Endothelial cell of umbilical vein (primary cell): ENCODE results near the gene COX10. TPM values are rescaled to one million over a fixed set of nuclear protein-coding genes. Genes with fewer than 3 reads are reported as not detected.

Experiments used
- BruUV-seq: library from RNA; stranded (reverse); fragments of 400-500 nt; replicated peaks from 2 replicates; lab custom pipeline; 2021; lab: Mats Ljungman, UMichigan
- CTCF ChIA-PET: fragments of 300-600, 350-600 bp; sonication (Branson Sonifier 250); formaldehyde crosslinking; loops from one replicate; lab custom pipeline; 2021; ENCODE audit warnings: antibody characterized with exemption, inconsistent platforms; lab: Charles Lee
- POLR2A ChIA-PET: fragments of 300-600, 350-600 bp; sonication (Branson Sonifier 250); formaldehyde crosslinking; loops from one replicate; lab custom pipeline; 2021; ENCODE audit warnings: antibody characterized with exemption, inconsistent platforms; lab: Charles Lee
- DNase-seq: peaks from one replicate; pipeline ENCODE4 v3.0.0-alpha.2; 2011; ENCODE audit warnings: low read depth, low spot score
- FAIRE-seq: peaks from 2 replicates; lab custom pipeline; 2011; peaks lifted over from hg19 to GRCh38; lab: Jason Lieb, UNC
- H2AFZ ChIP-seq: 2 replicates; pipeline ENCODE4 v1.6.0; 2012; ENCODE audit warnings: low read depth, low read length, control low read depth, inconsistent platforms
- H3K27ac ChIP-seq: 2 replicates; pipeline ENCODE4 v1.5.1; 2011; ENCODE audit warnings: low read depth, mild to moderate bottlenecking, control low read depth, low read length, moderate library complexity; ENCODE audit not compliant: insufficient read depth
- H3K27me3 ChIP-seq, 2 experiments: 2 replicates each; pipeline versions ENCODE4 v1.6.0 to v1.6.1; 2011; ENCODE audit warnings: low read length in 2 of 2, mixed read lengths in 1 of 2; ENCODE audit not compliant: control insufficient read depth in 2 of 2, insufficient read depth in 2 of 2
- H3K36me3 ChIP-seq, 2 experiments: 2 replicates in 1 of 2; 3 replicates in 1 of 2; pipeline ENCODE4 v1.5.1; 2011; ENCODE audit warnings: low read length in 2 of 2, mild to moderate bottlenecking in 1 of 2, moderate library complexity in 1 of 2; ENCODE audit not compliant: control insufficient read depth in 2 of 2, insufficient read depth in 2 of 2; ENCODE audit errors: extremely low read depth in 1 of 2
- H3K4me1 ChIP-seq: 3 replicates; pipeline ENCODE4 v1.5.1; 2011; ENCODE audit warnings: mild to moderate bottlenecking, low read length; ENCODE audit not compliant: control insufficient read depth, insufficient read depth; ENCODE audit errors: extremely low read depth
- H3K4me2 ChIP-seq: 2 replicates; pipeline ENCODE4 v1.6.1; 2011; ENCODE audit warnings: low read length, control low read depth, mixed read lengths; ENCODE audit not compliant: insufficient read depth
- H3K4me3 ChIP-seq, 3 experiments: fragments of 200-600 bp in 1 of 3; sonication (generic), shearing (Covaris generic) in 1 of 3; replicated peaks in 1 of 3; 2 replicates each; pipeline ENCODE4 v1.5.1; 2011 to 2016; ENCODE audit warnings: control low read depth in 3 of 3, low read length in 3 of 3, mild to moderate bottlenecking in 2 of 3, inconsistent platforms in 1 of 3, low read depth in 1 of 3, moderate library complexity in 1 of 3; ENCODE audit not compliant: insufficient read depth in 1 of 3
- H3K79me2 ChIP-seq: 2 replicates; pipeline ENCODE4 v1.6.0; 2012; ENCODE audit warnings: low read length, inconsistent platforms; ENCODE audit not compliant: control insufficient read depth, insufficient read depth
- H3K9ac ChIP-seq: replicated peaks from 2 replicates; pipeline ENCODE3; 2011; ENCODE audit warnings: low read length, control low read depth; ENCODE audit not compliant: insufficient read depth; ENCODE audit errors: extremely low read depth
- H3K9me1 ChIP-seq: replicated peaks from 3 replicates; pipeline ENCODE4 v1.6.0; 2011; ENCODE audit warnings: mild to moderate bottlenecking, low read length; ENCODE audit not compliant: control insufficient read depth, insufficient read depth; ENCODE audit errors: extremely low read depth
- H3K9me3 ChIP-seq: replicated peaks from 2 replicates; pipeline ENCODE4 v1.5.1; 2012; ENCODE audit warnings: low read length, inconsistent platforms; ENCODE audit not compliant: control insufficient read depth, insufficient read depth
- H4K20me1 ChIP-seq: replicated peaks from 2 replicates; pipeline ENCODE3; 2011; ENCODE audit warnings: mild to moderate bottlenecking, low read length; ENCODE audit not compliant: control insufficient read depth, insufficient read depth; ENCODE audit errors: extremely low read depth
- EZH2 ChIP-seq: IDR thresholded peaks from 2 replicates; pipeline ENCODE4 v1.6.1; 2012; ENCODE audit warnings: borderline replicate concordance, low read depth, mild to moderate bottlenecking, moderate library complexity, low read length, inconsistent platforms; ENCODE audit not compliant: severe bottlenecking
- MYC ChIP-seq: IDR thresholded peaks from one replicate; pipeline ENCODE4 v1.6.1; 2011; ENCODE audit warnings: mild to moderate bottlenecking, low read depth, low read length
- POLR2A ChIP-seq: IDR thresholded peaks from 2 replicates; pipeline ENCODE4 v1.6.1; 2012; ENCODE audit warnings: low read depth, mild to moderate bottlenecking, control low read depth, low read length
- POLR2AphosphoS5 ChIP-seq: IDR thresholded peaks from 2 replicates; pipeline ENCODE4 v1.6.1; 2012; ENCODE audit warnings: low read depth, mild to moderate bottlenecking, control low read depth, low read length, moderate library complexity; ENCODE audit not compliant: insufficient read depth
- dilution Hi-C: fragments of 300-500 bp; cut with MboI; formaldehyde crosslinking; loops from one replicate; pipeline ENCODE4 v1.15.0; 2019; ENCODE audit warnings: low sequenced_read_pairs; ENCODE audit not compliant: extremely low pct_ligation_motif_present
- intact Hi-C: fragments of 100-400 bp; cut with micrococcal nuclease; formaldehyde crosslinking; loops from one replicate; pipeline ENCODE4 v1.10.0; 2022
- polyA plus RNA-seq, 4 experiments: library from polyadenylated mRNA; depleted of rRNA in 3 of 4; stranded (reverse) in 3 of 4; unstranded in 1 of 4; fragments of >200 nt; gene quantifications; 2 replicates each; pipeline versions ENCODE4 v1.2.1 to v1.2.3, GENCODE V29; 2011 to 2012; ENCODE audit warnings: missing spikeins in 1 of 4
- total RNA-seq: library from RNA; stranded (reverse); gene quantifications from 2 replicates; pipeline ENCODE4 v1.2.3, GENCODE V29; 2021
- TF ChIP-seq, protein P1 (sequence below): IDR thresholded peaks from 2 replicates; pipeline ENCODE4 v1.6.1; 2011; ENCODE audit not compliant: insufficient read depth, insufficient read length
- TF ChIP-seq, protein P2 (sequence below), 2 donors: IDR thresholded peaks; 1 replicate in 1 of 2; 2 replicates in 1 of 2; pipeline ENCODE4 v1.5.1; 2011; ENCODE audit warnings: low read length in 2 of 2, mild to moderate bottlenecking in 2 of 2, moderate library complexity in 2 of 2, control low read depth in 1 of 2, inconsistent platforms in 1 of 2, low read depth in 1 of 2; ENCODE audit not compliant: insufficient read depth in 1 of 2; ENCODE audit errors: extremely low read depth in 1 of 2

The COX10 gene
- total and polyA plus RNA-seq, 2 donors (not counting 3 experiments of a cell fraction or from before 2014, with no cell fraction given), result 9.8 to 12.1 TPM

DNA sequence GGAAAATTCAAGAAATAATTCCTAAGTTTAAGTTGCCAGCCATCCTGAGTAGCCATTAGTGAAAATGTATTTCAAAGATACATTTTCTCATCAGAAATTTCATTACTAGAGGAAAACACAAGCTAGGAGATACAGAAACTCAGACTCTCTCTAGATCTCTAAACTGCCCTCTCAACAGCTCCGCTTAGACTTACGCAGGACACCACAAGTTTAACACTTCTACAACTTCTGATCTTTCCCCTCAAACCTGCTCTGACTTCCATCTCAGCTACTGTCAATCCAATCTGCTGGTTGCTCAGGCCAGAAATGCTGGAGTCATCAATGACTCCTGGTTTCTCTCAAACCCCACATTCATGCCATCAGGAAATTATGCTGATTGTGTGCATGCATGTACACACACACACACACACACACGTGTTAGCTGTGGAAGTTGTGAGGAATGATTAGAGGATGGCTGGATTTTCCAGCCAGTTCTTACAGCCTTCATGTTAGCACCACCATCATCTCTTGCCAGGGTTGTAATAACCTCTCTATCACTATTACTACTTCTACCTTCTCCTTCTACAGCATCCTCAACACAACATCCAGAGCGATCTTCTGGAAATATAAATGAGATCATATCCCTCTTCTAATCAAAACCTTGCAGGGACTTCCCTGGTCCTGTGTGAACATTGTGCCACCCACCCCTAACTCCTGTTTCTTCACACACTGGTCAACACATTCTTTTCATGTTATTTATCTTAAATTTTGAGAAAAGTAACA is 47.1 kb downstream of the COX10 start:
- Histone ChIP-seq H3K4me1 (peaks cover 3% of the 10 kb centered on the region), H3K36me3 (no peaks in the 10 kb centered on the region), H3K27me3 (no peaks in the 10 kb centered on the region), H3K4me2 (no peak overlapping the region), H3K79me2 (no peaks in the 10 kb centered on the region), H3K9me1 (peaks cover 2% of the 10 kb centered on the region), H3K9me3 (no peaks in the 10 kb centered on the region), H3K4me3 (no peak overlapping the region), H2AFZ (no peak overlapping the region), H3K9ac (no peak overlapping the region), H4K20me1 (peaks cover 2% of the 10 kb centered on the region), H3K27ac (no peak overlapping the region)
- FAIRE-seq, result no peak
- dilution Hi-C loops (no loop called here), intact Hi-C loops (no loop called here)
- POLR2A ChIA-PET, result no interaction called here
- CTCF ChIA-PET, result interaction anchor here (1.0 kb wide), 1 partner anchor 181 kb away, joined by 3 read pairs; no protein-coding TSS in a partner anchor
- no TSS peak for BruUV-seq
- TF ChIP-seq MYC (no peak), EZH2 (no peak), POLR2A (no peak)
- TF ChIP-seq, protein P1, sequence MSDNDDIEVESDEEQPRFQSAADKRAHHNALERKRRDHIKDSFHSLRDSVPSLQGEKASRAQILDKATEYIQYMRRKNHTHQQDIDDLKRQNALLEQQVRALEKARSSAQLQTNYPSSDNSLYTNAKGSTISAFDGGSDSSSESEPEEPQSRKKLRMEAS, result no peak
- DNase-seq, result no peak

DNA sequence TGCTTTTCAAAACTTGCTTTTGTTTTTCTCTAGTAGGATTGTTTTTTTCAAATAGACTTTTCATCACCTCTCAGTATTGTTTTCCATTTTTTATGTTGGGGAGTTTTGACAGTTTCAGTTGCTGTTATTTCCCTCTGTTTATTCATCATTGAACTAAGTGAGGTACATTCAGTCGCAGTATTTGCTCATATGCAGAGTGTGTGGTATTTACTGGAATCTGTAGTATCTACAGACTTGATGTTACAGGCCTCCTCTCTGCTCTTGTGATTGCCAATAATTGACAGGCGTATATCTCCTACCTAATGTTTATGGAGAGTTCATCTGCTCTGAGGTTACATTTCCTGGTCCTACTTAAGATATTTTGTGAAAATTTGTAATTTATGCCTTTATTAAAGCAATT is 49.6 kb downstream of the COX10 start:
- no peaks in the 10 kb centered on the region for H3K36me3 ChIP-seq
- no peaks in the 10 kb centered on the region for H3K79me2 ChIP-seq
- H3K9ac ChIP-seq, result no peak overlapping the region
- dilution Hi-C loops, result no loop called here
- ChIA-PET POLR2A (no interaction called here), CTCF (no interaction called here)
- H3K9me1 ChIP-seq, result peaks cover 2% of the 10 kb centered on the region
- intact Hi-C loops, result no loop called here
- no peak overlapping the region for H2AFZ ChIP-seq
- H3K4me3 ChIP-seq, result no peak overlapping the region
- H3K4me2 ChIP-seq, result no peak overlapping the region
- no peak for DNase-seq
- no peaks in the 10 kb centered on the region for H3K27me3 ChIP-seq
- H3K9me3 ChIP-seq, result no peaks in the 10 kb centered on the region
- peaks cover 2% of the 10 kb centered on the region for H4K20me1 ChIP-seq
- no peak overlapping the region for H3K27ac ChIP-seq
- no TSS peak for BruUV-seq
- FAIRE-seq, result no peak
- TF ChIP-seq POLR2AphosphoS5, result no peak
- TF ChIP-seq EZH2, result no peak
- TF ChIP-seq, protein P2, sequence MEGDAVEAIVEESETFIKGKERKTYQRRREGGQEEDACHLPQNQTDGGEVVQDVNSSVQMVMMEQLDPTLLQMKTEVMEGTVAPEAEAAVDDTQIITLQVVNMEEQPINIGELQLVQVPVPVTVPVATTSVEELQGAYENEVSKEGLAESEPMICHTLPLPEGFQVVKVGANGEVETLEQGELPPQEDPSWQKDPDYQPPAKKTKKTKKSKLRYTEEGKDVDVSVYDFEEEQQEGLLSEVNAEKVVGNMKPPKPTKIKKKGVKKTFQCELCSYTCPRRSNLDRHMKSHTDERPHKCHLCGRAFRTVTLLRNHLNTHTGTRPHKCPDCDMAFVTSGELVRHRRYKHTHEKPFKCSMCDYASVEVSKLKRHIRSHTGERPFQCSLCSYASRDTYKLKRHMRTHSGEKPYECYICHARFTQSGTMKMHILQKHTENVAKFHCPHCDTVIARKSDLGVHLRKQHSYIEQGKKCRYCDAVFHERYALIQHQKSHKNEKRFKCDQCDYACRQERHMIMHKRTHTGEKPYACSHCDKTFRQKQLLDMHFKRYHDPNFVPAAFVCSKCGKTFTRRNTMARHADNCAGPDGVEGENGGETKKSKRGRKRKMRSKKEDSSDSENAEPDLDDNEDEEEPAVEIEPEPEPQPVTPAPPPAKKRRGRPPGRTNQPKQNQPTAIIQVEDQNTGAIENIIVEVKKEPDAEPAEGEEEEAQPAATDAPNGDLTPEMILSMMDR (IDR thresholded peaks at IDR 0.05; ENCODE audit: extremely low read depth in 1 of 2, insufficient read depth in 1 of 2, low read depth in 1 of 2, low read length in 2 of 2), result no peak
- peaks cover 6% of the 10 kb centered on the region for H3K4me1 ChIP-seq
